MV-4-11 (cell line): Measurements from ENCODE around the gene SPOCK1.

ENCODE experiments used
- DNase-seq: peaks from one replicate; lab custom pipeline; 2025; lab: John Stamatoyannopoulos, UW

Gene SPOCK1

GRCh38 chr5:137328991-137329390 is 170.1 kb downstream of the SPOCK1 start:
- peak; percentile 17 for DNase-seq

GRCh38 chr5:137328463-137328862 is 170.7 kb downstream of the SPOCK1 start:
- DNase-seq: no peak

- DNase-seq: no peak
Measured at GRCh38 chr5:137325721-137326120, 173.4 kb downstream of the SPOCK1 start.

DNA sequence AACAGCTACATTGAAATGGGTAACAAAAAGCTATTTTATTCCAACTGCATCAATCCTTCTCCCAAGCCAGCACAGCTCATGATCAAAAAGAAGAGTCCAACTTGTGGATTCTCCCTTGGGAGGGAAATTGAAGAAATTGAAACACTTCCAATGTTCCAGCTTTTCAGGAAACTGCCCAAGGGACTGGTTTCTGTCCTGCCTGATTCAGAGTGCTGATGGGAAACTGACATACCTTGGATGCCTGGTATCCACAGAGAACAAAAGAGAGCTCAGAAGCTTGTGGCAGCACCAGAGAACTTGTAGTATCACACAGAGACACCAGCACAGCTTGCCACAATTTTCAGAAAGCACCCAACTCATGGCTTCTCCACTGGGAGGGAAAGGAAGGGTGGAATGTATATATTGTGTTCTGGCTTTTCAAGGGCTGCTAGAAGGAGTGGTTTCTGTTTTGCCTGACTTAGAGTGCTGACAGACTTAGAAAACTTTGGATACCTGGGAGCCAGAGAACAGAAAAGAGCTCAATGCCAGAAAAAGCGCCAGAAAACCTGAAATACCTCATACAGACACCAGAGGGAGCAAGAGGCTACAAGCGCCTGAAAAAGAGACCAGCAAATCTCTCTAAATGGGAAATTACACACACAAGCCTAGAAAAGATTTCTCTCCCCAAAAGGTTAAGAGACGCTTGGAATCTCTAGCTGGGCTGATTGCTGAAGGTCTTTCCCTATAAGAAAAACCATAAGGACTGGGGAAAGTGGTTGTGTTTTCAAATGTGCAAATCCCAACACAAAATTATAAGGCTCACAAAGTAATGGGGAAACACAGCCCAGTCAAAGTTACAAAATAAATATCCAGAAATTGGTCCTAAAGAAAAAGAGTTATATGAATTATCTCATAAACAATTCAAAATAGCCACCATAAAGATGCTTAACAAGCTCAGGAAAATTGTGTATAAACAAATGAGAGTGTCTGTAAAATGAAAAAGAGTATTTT is 178.8 kb downstream of the SPOCK1 start:
- DNase-seq: peak; percentile 30

DNA sequence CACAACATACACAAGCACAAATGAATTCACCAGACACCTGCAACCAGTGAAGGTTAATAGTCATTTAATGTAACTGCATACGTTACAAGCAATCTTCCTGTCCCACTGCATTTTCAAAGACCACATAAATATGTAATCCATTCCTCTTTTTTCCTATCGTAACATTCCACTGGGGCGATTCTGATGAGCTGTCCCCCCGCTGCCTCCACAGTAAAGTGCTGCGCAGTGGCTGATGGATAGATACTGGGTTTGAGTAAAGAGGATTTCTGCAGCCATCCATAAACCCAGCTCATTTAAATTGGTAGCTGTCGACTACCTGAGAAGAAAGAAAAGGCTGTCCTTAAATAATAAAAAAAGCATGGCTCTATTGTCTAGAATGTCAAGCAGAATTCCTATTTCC is 181.1 kb downstream of the SPOCK1 start:
- DNase-seq: no peak

DNA sequence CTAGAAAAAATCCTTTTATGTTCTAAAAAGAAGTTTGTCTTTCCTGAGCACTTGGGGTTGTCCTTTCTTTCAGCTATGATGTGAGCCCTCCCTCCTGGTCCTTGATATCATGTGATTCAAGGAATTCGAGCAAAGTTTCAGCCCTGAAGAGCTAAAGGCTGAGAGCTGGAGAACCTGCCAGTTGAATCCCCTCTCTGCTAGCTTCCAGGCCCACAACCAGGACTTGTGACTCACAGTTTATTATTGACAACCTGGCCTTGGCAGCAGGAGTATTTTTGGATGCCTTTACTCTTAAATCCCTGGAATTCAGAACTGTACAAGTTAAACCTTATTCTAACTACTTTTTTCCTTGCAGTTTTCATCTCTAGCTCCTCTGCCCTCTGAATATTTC is 182.8 kb downstream of the SPOCK1 start:
- no peak for DNase-seq

GRCh38 chr5:137315534-137316345 is 183.4 kb downstream of the SPOCK1 start:
- DNase-seq: no peak

DNA sequence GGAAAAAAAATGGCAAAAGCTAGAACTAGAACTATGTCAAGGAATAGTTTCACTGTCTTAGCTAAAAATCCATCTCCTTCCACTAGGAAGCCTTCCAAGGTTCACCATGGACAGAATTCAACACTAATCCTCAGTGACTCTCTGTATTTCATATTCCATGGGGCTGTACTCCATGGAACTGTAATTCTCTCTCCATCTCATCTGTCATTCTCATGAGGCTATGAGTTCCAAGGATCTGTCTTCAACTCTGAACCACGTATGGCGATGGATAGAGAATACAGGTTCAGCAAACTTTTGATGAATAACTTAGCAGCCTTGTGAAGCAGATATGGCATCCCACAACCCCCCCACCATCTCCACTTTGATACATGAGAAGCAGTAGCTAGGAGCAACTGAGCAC is 184.0 kb downstream of the SPOCK1 start:
- no peak for DNase-seq

- DNase-seq: no peak
Measured at GRCh38 chr5:137313526-137314175, 185.5 kb downstream of the SPOCK1 start.

- DNase-seq: no peak
Measured at GRCh38 chr5:137312011-137312410, 187.1 kb downstream of the SPOCK1 start.

DNA sequence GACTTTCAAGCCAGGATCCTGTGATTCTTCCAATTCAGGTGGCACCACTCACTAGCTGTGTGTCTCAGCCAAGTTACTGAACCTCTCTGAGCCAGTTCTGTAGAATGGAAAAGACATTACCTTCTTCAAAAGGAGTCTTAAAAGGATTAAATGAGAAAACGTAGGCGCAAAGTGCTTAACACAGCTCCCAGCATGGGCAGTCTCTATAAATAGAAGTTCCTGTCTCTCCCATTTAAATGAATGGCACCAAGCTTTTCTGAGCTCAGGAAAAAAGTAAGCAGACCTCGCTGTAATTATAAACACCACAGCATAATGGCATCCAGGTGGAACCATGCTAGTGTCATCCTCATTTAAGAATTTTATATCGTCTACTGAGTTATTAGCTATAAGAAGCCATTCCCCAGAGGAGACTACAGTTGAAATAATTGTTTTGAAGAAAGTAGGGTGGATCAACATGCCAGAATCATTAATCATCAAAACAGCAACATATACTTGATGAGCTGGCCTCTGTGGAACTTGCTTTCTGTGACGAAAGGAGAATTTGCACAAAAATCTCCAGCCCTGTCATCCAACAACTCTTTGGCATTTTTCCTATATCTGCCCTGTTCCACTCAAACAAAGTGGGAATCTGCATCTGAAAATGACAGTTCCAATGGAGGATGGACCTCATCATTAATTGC is 188.9 kb downstream of the SPOCK1 start:
- DNase-seq: no peak

GRCh38 chr5:137309290-137309689 is 189.8 kb downstream of the SPOCK1 start:
- no peak for DNase-seq

DNA sequence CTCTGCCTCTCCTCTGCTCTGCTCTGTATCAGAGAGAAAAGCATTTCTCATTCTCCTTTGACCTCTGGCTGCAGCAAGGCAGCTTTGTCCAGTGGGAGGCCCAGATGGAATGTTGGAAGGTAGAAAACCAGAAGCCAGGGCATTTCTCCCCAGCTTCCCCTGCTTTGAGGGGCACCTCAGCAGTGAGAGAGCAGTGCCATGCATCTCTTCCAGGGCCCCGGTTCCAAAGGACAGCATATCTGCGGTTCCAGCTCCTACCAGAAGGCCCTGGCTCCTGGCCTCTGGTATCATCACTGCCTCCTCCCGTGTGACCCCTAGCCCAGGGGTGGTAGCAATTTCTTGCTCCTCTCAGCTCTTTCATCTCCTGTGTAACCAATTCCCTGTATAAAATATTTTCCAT is 190.8 kb downstream of the SPOCK1 start:
- no peak for DNase-seq

DNA sequence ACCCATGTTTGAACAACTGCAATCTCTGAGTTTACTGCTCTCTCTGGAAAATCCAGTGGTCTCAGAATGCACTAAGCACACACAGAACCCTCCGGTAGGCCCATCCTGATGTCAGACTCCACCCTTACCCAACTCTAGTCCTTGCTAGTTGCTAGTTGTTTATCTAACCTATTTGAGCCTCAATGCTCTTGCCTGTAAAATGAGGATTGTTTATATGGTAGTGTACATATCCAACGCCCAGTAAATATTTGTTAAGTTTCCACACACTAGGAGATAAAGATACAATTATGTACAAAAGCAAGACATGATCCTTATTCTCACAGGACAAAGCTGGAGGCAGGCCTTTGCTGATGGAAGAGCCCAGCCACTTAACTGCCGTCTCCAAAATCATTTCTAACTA is 192.2 kb downstream of the SPOCK1 start:
- DNase-seq: no peak

DNA sequence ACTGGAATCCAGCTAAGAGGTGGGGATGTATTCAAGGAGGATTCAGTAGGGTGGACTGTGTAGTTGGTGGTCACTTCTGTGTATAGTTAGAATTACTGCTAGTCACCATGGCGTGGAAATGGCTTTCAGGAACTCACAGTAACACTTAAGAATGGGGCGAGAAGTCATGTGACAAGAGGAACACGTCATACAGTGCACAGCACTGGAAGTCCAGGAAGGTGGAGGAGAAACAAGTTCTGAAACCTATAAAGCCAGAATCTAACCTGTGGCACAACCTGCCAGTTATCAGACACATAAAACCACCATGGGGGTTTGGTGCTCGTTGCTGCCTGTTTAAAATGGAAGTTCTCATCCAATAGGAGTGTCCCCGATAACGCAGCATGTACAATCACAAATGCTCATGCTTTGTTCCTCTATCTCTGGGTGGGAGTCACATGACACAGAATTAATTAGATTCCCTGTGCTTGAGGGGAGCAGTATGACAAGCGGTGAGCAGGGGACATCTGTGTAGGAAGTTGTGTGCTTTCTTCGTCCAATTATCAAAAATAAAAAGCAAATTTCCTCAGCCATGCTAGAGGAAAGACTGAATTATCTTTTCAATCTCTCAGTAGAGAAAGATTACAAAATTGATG is 193.0 kb downstream of the SPOCK1 start:
- no peak for DNase-seq

- no peak for DNase-seq
Measured at GRCh38 chr5:137304226-137304874, 194.8 kb downstream of the SPOCK1 start.

GRCh38 chr5:137303509-137303908 is 195.6 kb downstream of the SPOCK1 start:
- no peak for DNase-seq

DNA sequence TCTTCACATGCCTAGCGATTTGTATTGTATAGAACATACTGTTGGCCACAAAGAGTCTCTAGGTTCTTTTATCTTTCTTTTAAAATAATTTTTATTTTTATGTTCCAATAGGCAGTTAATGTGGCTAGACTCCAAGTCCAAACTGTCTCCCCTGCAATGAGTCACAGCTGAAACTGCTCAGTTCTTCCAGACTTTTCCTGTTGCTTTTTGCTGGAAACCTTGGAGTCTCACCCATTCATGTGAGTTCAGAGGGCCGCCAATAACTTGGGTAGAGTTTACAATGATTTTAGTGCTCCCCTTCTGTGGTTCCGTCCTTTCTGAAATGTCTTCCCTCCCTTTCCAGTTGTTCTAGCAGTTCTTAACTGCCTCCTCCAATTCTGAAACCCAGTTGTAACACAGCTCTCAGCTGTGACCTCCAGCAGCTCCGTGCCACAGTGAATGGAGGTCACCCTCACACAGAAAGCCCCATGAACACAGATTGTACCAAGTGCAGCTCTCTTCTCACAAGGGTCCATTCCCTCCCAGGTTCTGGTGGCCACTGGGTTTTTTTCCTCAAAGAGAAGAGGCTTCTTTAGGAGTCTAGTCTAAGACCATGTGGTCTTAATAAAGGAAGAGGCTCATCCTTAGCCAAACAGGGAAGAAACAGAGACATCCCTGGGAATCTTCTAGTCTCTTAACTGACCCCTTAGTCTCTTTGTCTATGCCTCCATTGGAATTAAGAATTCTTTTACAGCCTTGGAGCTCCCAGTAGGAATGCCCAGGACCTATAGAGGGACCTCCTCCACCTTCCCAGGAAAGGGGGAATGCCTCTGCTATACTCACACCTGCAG is 198.5 kb downstream of the SPOCK1 start:
- no peak for DNase-seq

- no peak for DNase-seq
Measured at GRCh38 chr5:137296213-137296781, 202.8 kb downstream of the SPOCK1 start.

- no peak for DNase-seq
Measured at GRCh38 chr5:137294604-137295003, 204.5 kb downstream of the SPOCK1 start.
